Neuronal stem cell (in vitro differentiated cells): ENCODE results near the gene OR5K2.

Experiments used
- DNase-seq: peaks from one replicate; pipeline ENCODE4 v3.0.0-alpha.2; 2013; ENCODE audit warnings: low spot score
- H2AFZ ChIP-seq: one replicate; pipeline ENCODE4 v1.6.1; 2013; ENCODE audit warnings: mild to moderate bottlenecking, low read length, inconsistent platforms
- H2AK5ac ChIP-seq: 2 replicates; pipeline ENCODE4 v1.6.1; 2013; ENCODE audit warnings: low read depth, mild to moderate bottlenecking, inconsistent platforms, low read length, moderate library complexity, mixed read lengths
- H2BK120ac ChIP-seq: 2 replicates; pipeline ENCODE4 v1.6.1; 2013; ENCODE audit warnings: low read depth, mild to moderate bottlenecking, inconsistent platforms, low read length, moderate library complexity, mixed read lengths
- H2BK12ac ChIP-seq: one replicate; pipeline ENCODE4 v1.6.1; 2013; ENCODE audit warnings: low read length, inconsistent platforms
- H2BK15ac ChIP-seq: 2 replicates; pipeline ENCODE4 v1.6.1; 2013; ENCODE audit warnings: mild to moderate bottlenecking, low read length, inconsistent platforms, mixed read lengths
- H2BK5ac ChIP-seq: one replicate; pipeline ENCODE4 v1.6.1; 2013; ENCODE audit warnings: inconsistent platforms, mild to moderate bottlenecking, low read length, moderate library complexity
- H3K14ac ChIP-seq: one replicate; pipeline ENCODE4 v1.6.1; 2013; ENCODE audit warnings: low read length, inconsistent platforms
- H3K18ac ChIP-seq: 2 replicates; pipeline ENCODE4 v1.6.1; 2013; ENCODE audit warnings: low read length, inconsistent platforms
- H3K23ac ChIP-seq: 2 replicates; pipeline ENCODE4 v1.6.1; 2013; ENCODE audit warnings: low read depth, mild to moderate bottlenecking, mixed read lengths, low read length, inconsistent platforms; ENCODE audit not compliant: poor library complexity
- H3K27ac ChIP-seq: replicated peaks from 3 replicates; pipeline ENCODE4 v1.5.1; 2013; ENCODE audit warnings: low read length, inconsistent platforms
- H3K27me3 ChIP-seq, 3 experiments: 2 replicates each; pipeline ENCODE4 v1.6.1; 2013; ENCODE audit warnings: low read length in 3 of 3, mild to moderate bottlenecking in 2 of 3, inconsistent platforms in 1 of 3, low read depth in 1 of 3, mixed read lengths in 1 of 3, moderate library complexity in 1 of 3; ENCODE audit not compliant: control insufficient read depth in 3 of 3, insufficient read depth in 3 of 3
- H3K36me3 ChIP-seq, 2 donors: replicated peaks in 1 of 2; 2 replicates each; pipeline ENCODE4 v1.6.1; 2013; ENCODE audit warnings: low read length in 2 of 2; ENCODE audit not compliant: control insufficient read depth in 2 of 2, insufficient read depth in 2 of 2
- H3K4ac ChIP-seq: 2 replicates; pipeline ENCODE4 v1.6.1; 2013; ENCODE audit warnings: inconsistent platforms, mild to moderate bottlenecking, low read length, moderate library complexity
- H3K4me1 ChIP-seq, 2 donors: 1 replicate in 1 of 2; 2 replicates in 1 of 2; pipeline ENCODE4 v1.6.1; 2013; ENCODE audit warnings: low read length in 2 of 2, low read depth in 1 of 2; ENCODE audit not compliant: control insufficient read depth in 2 of 2, insufficient read depth in 1 of 2
- H3K4me2 ChIP-seq: one replicate; pipeline ENCODE4 v1.6.1; 2013; ENCODE audit warnings: mild to moderate bottlenecking, low read length, inconsistent platforms; ENCODE audit not compliant: insufficient read depth, poor library complexity, severe bottlenecking
- H3K4me3 ChIP-seq, 2 donors: 2 replicates each; pipeline ENCODE4 v1.5.1; 2013; ENCODE audit warnings: low read length in 2 of 2, mild to moderate bottlenecking in 2 of 2, inconsistent platforms in 1 of 2, moderate library complexity in 1 of 2
- H3K79me1 ChIP-seq: one replicate; pipeline ENCODE4 v1.6.1; 2013; ENCODE audit warnings: low read depth, mild to moderate bottlenecking, inconsistent platforms, low read length, moderate library complexity
- H3K9ac ChIP-seq: one replicate; pipeline ENCODE4 v1.6.1; 2013; ENCODE audit warnings: mild to moderate bottlenecking, low read depth, low read length, inconsistent platforms; ENCODE audit not compliant: poor library complexity
- H3K9me3 ChIP-seq, 2 donors: replicated peaks in 1 of 2; 2 replicates each; pipeline versions ENCODE3 to v1.6.1; 2013; ENCODE audit warnings: low read length in 2 of 2, mild to moderate bottlenecking in 2 of 2, inconsistent platforms in 1 of 2, low read depth in 1 of 2, mixed read lengths in 1 of 2, moderate library complexity in 1 of 2; ENCODE audit not compliant: control insufficient read depth in 2 of 2, insufficient read depth in 1 of 2
- H4K8ac ChIP-seq: one replicate; pipeline ENCODE4 v1.6.1; 2013; ENCODE audit warnings: low read depth, mild to moderate bottlenecking, inconsistent platforms, low read length, moderate library complexity
- H4K91ac ChIP-seq: one replicate; pipeline ENCODE4 v1.6.1; 2013; ENCODE audit warnings: low read length, low read depth, mild to moderate bottlenecking, inconsistent platforms; ENCODE audit not compliant: poor library complexity
- WGBS, 2 donors: extraction: QIAGEN DNeasy Blood & Tissue Kit; methylation state at CpG; one replicate each; pipeline ENCODE4 v1.1.7; 2013; ENCODE audit warnings: missing lambda C conversion rate in 2 of 2, mixed read lengths in 1 of 2; ENCODE audit not compliant: insufficient read length in 2 of 2, insufficient replicate concordance in 1 of 2; ENCODE audit errors: extremely low coverage in 2 of 2; 5-methylcytosine and 5-hydroxymethylcytosine counted together

OR5K2 gene

GRCh38 chr3:98528474-98529346, 31.2 kb downstream of the OR5K2 start:
- Histone ChIP-seq H3K23ac (no peak overlapping the region), H2AFZ (no peak overlapping the region), H3K4ac (no peak overlapping the region), H3K18ac (no peak overlapping the region), H2BK15ac (no peak overlapping the region), H3K9ac (no peak overlapping the region), H2BK120ac (no peak overlapping the region), H3K14ac (no peak overlapping the region), H2AK5ac (no peak overlapping the region), H2BK5ac (no peak overlapping the region), H3K9me3 (no peaks in the 10 kb centered on the region), H2BK12ac (no peak overlapping the region), H4K91ac (no peak overlapping the region), H3K79me1 (no peaks in the 10 kb centered on the region), H4K8ac (no peak overlapping the region), H3K4me2 (no peak overlapping the region), H3K27ac (no peak overlapping the region), H3K27me3 (peaks cover 0 to 7% (median 7%) of the 10 kb centered on the region in 3 experiments), H3K4me1 (peaks cover 3 to 8% of the 10 kb centered on the region in 2 donors), H3K4me3 (no peak overlapping the region), H3K36me3 (no peaks in the 10 kb centered on the region)
- no CpG with 5 or more reads among the region's 4 CpGs for WGBS, 2 donors
- DNase-seq: peak; percentile 65

- H2BK5ac ChIP-seq: no peak overlapping the region
- no peak overlapping the region for H3K9ac ChIP-seq
- no peak overlapping the region for H3K4me3 ChIP-seq
- no peak overlapping the region for H4K91ac ChIP-seq
- H3K27me3 ChIP-seq: peaks cover 0 to 7% (median 7%) of the 10 kb centered on the region in 3 experiments
- no peak overlapping the region for H3K23ac ChIP-seq
- H3K14ac ChIP-seq: no peak overlapping the region
- no peaks in the 10 kb centered on the region for H3K9me3 ChIP-seq
- H2AFZ ChIP-seq: no peak overlapping the region
- H3K4ac ChIP-seq: no peak overlapping the region
- no peak overlapping the region for H4K8ac ChIP-seq
- H2AK5ac ChIP-seq: no peak overlapping the region
- H3K79me1 ChIP-seq: no peaks in the 10 kb centered on the region
- no peak overlapping the region for H2BK12ac ChIP-seq
- no CpG with 5 or more reads among the region's 8 CpGs for whole genome bisulfite sequencing, 2 donors
- no peak overlapping the region for H3K27ac ChIP-seq
- H3K36me3 ChIP-seq: no peaks in the 10 kb centered on the region
- no peak overlapping the region for H2BK15ac ChIP-seq
- DNase-seq: no peak
- H3K4me1 ChIP-seq: peaks cover 3 to 8% of the 10 kb centered on the region in 2 donors
- no peak overlapping the region for H3K4me2 ChIP-seq
- no peak overlapping the region for H3K18ac ChIP-seq
- no peak overlapping the region for H2BK120ac ChIP-seq
Measured at GRCh38 chr3:98529856-98530459, 32.5 kb downstream of the OR5K2 start.

- Histone ChIP-seq H3K4me3 (no peak overlapping the region), H3K4me1 (peaks cover 3 to 8% of the 10 kb centered on the region in 2 donors), H3K4ac (no peak overlapping the region), H2AFZ (no peak overlapping the region), H3K79me1 (no peaks in the 10 kb centered on the region), H4K91ac (no peak overlapping the region), H3K36me3 (no peaks in the 10 kb centered on the region), H2BK120ac (no peak overlapping the region), H3K18ac (no peak overlapping the region), H3K9ac (no peak overlapping the region), H3K14ac (no peak overlapping the region), H2BK5ac (no peak overlapping the region), H3K9me3 (no peaks in the 10 kb centered on the region), H4K8ac (no peak overlapping the region), H3K23ac (no peak overlapping the region), H3K4me2 (no peak overlapping the region), H2AK5ac (no peak overlapping the region), H2BK15ac (no peak overlapping the region), H3K27ac (no peak overlapping the region), H2BK12ac (no peak overlapping the region), H3K27me3 (peaks cover 0 to 7% (median 4%) of the 10 kb centered on the region in 3 experiments)
- WGBS, 2 donors: no CpG with 5 or more reads among the region's 2 CpGs
- no peak for DNase-seq
Measured at GRCh38 chr3:98530676-98531075, 33.2 kb downstream of the OR5K2 start.

GRCh38 chr3:98531622-98532274, 34.3 kb downstream of the OR5K2 start, which contains the start of gene GPR15:
Gene GPR15 (plus strand): TSS chr3:98531978. CDS start chr3:98532034, 56 bp downstream.
- Histone ChIP-seq H4K8ac (no peak within 1 kb of the TSS), H3K18ac (no peak within 1 kb of the TSS), H3K27me3 (peaks cover 0 to 7% (median 4%) of the 10 kb centered on the region in 3 experiments), H3K9ac (no peak within 1 kb of the TSS), H3K23ac (no peak within 1 kb of the TSS), H3K9me3 (no peaks in the 10 kb centered on the region), H2BK120ac (no peak within 1 kb of the TSS), H3K27ac (no peak within 1 kb of the TSS), H3K4ac (no peak within 1 kb of the TSS), H4K91ac (no peak within 1 kb of the TSS), H2AK5ac (no peak within 1 kb of the TSS), H3K79me1 (no peaks in the 10 kb centered on the region), H2BK5ac (no peak within 1 kb of the TSS), H2AFZ (no peak within 1 kb of the TSS), H3K4me1 (peaks cover 3 to 8% of the 10 kb centered on the region in 2 donors), H3K4me2 (no peak within 1 kb of the TSS), H3K4me3 (no peak within 1 kb of the TSS), H3K36me3 (no peaks in the 10 kb centered on the region), H3K14ac (no peak within 1 kb of the TSS), H2BK12ac (no peak within 1 kb of the TSS), H2BK15ac (no peak within 1 kb of the TSS)
- no peak for DNase-seq
- no CpG with 5 or more reads among the region's 7 CpGs for WGBS, 2 donors
